Mucosa of descending colon (tissue), 3 donors: ENCODE results near the gene XYLT2. TPM values are rescaled to one million over a fixed set of nuclear protein-coding genes. Genes with fewer than 3 reads are reported as not detected.

Experiments used
- ATAC-seq: fragments of 200-7000 bp; cut with Tn5 transposase; one replicate; pipeline ENCODE4 v1.9.1; 2020; ENCODE audit warnings: mild to moderate bottlenecking, moderate library complexity
- DNase-seq, 3 donors: peaks; one replicate each; pipeline ENCODE4 v3.0.0-alpha.2; 2020
- H3K36me3 ChIP-seq: fragments of 200-600 bp; one replicate; pipeline ENCODE4 v1.8.0; 2021; ENCODE audit warnings: low read depth, mild to moderate bottlenecking
- H3K4me1 ChIP-seq: fragments of 200-600 bp; one replicate; pipeline ENCODE4 v1.8.0; 2021; ENCODE audit warnings: low read depth, mild to moderate bottlenecking
- H3K4me3 ChIP-seq: fragments of 200-600 bp; one replicate; pipeline ENCODE4 v1.8.0; 2021; ENCODE audit warnings: mild to moderate bottlenecking
- H3K9me3 ChIP-seq: fragments of 200-600 bp; one replicate; pipeline ENCODE4 v1.8.0; 2021; ENCODE audit warnings: mild to moderate bottlenecking
- intact Hi-C, 2 donors: fragments of 100-400 bp; cut with DNase I in 1 of 2; cut with micrococcal nuclease in 1 of 2; formaldehyde crosslinking; loops; one replicate each; pipeline versions ENCODE4 v1.11.0 to v1.11.1; 2022; cut with DNase I, micrococcal nuclease
- total RNA-seq, 3 donors: library from RNA; stranded (reverse); fragmentation: NEBNext Ultra II Directional in 2 of 3; extraction: Animal tissue kit (Norgen Biotek cat#: 25700) in 2 of 3; gene quantifications; one replicate each; pipeline versions ENCODE4 v1.2.1 to v1.2.4, GENCODE V29; 2021 to 2023
- TF ChIP-seq, protein P1 (sequence below): fragments of 200-600 bp; IDR thresholded peaks from one replicate; pipeline ENCODE4 v1.8.0; 2022; ENCODE audit warnings: antibody characterized with exemption, mild to moderate bottlenecking
- donor health status: DM: no; HTN: no; CAD: no; lungs with moderate emphysema.
- donor health status: DM: no; HTN: no; CAD: no.
- donor health status: DM: no; HTN: yes; CAD: no.

Gene XYLT2
- total RNA-seq, 3 donors from 2014 or later = 14.7 to 20.0 (median 18.4) TPM

DNA sequence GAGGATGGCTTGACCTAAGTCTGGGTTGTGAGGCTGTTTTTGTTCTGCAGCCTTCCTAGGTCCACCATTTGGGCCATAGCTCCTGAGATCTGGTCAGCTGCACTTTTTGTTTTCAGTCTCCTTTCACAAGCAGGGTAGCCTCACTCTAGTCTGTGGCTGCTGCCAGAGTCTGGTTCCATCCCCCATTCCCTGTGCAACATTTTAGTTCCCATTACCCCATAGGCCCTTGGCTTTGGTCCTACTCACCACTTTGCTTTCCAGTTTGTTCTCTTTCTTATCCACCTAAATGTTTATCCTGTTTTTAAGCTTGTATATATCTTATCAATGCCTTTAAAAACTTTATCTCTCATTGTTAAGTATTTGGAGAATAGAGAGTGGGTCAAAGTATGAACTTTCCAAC is 6.5 kb upstream of the XYLT2 start:
- ATAC-seq (no peak), DNase-seq (no peak)
- no peaks in the 10 kb centered on the region for H3K9me3 ChIP-seq
- no peaks in the 10 kb centered on the region for H3K36me3 ChIP-seq
- H3K4me3 ChIP-seq = no peak overlapping the region
- intact Hi-C loops = no loop called here
- peaks cover 2% of the 10 kb centered on the region for H3K4me1 ChIP-seq
- TF ChIP-seq, protein P1, sequence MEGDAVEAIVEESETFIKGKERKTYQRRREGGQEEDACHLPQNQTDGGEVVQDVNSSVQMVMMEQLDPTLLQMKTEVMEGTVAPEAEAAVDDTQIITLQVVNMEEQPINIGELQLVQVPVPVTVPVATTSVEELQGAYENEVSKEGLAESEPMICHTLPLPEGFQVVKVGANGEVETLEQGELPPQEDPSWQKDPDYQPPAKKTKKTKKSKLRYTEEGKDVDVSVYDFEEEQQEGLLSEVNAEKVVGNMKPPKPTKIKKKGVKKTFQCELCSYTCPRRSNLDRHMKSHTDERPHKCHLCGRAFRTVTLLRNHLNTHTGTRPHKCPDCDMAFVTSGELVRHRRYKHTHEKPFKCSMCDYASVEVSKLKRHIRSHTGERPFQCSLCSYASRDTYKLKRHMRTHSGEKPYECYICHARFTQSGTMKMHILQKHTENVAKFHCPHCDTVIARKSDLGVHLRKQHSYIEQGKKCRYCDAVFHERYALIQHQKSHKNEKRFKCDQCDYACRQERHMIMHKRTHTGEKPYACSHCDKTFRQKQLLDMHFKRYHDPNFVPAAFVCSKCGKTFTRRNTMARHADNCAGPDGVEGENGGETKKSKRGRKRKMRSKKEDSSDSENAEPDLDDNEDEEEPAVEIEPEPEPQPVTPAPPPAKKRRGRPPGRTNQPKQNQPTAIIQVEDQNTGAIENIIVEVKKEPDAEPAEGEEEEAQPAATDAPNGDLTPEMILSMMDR = no peak

DNA sequence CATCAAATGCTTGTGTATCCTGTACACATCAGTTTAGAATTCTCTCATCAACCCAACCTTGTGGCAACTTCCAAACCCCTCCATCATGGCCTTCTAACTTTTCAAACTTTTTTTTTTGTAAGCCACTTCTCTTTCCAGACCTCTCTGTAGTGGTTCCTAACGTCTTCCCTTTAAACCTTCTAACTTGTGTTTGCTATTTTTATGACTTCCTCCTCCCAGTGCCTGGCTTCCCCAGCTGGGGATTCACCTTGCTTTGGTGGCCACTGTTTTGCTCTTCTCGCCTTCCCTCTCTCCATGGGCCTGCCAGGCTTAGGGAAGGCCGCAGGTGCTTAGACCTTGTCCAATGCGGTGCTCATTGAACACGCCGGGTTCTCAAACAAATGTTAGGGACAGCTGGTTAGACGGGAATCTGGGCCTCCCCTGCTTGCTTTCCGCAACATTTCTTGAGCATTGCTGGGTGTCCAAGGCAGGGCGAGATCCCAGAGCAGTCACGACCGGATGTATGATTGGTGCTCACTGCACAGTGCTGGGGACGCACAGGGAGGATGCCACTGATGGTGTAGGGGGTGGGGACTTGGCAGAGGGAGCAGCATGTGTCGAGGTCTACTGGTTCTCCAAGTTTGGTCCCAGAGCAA is 1.1 kb upstream of the XYLT2 start:
- ATAC-seq (peak; percentile 29), DNase-seq (peak in 2 of 3 donors; percentile 25 to 53)
- H3K9me3 ChIP-seq = no peaks in the 10 kb centered on the region
- TF ChIP-seq, protein P1 = no peak
- H3K4me1 ChIP-seq = peaks cover 31% of the 10 kb centered on the region
- no peaks in the 10 kb centered on the region for H3K36me3 ChIP-seq
- no peak overlapping the region for H3K4me3 ChIP-seq
- intact Hi-C loops = no loop called here

DNA sequence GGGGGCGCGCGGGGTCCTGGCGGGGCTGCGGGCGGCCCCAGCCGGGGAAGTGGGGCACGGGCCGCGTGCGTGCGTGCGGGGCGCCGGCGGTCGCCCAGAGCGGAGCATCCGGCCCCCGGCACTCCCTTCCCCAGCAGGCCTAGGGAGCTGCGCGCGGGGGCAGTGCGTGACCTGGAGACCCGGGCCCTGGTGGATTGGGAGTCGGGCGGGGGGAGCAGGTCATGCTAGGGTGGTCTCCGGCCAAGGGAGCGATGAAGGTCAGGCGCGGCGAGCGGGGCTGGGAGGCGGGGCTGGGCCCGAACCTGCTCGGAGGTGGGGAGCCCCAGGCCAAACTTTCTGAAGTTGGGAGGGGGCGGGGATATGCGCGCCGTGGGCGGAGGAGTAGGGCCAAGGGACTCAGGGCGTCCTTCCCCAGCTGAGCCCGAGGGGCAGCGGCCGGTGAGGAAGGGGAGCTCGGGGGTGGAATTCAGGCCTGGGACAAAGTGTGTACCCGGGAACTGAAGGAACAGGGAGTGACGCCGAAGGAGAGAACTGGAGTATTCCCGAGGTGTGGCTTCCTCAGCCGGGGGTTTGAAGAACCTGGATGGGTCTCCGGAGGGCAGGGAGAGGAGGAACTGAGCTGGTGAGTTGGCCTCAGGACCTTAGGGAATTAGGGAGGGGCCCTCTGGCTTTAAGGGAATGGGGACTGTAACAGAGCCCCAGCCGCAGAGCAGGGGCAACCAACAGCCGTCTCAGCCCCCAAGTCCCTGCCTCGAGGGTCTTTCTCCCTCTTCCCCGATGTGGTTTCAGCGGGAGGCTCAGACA is 589 bp downstream of the XYLT2 start:
- Histone ChIP-seq H3K4me3 (peak overlapping the region; percentile 57), H3K9me3 (no peaks in the 10 kb centered on the region), H3K4me1 (peaks cover 31% of the 10 kb centered on the region), H3K36me3 (no peaks in the 10 kb centered on the region)
- intact Hi-C loops = no loop called here
- DNase-seq (peak; percentile 54 to 81 (median 74)), ATAC-seq (peak; percentile 32)
- TF ChIP-seq, protein P1 = no peak

DNA sequence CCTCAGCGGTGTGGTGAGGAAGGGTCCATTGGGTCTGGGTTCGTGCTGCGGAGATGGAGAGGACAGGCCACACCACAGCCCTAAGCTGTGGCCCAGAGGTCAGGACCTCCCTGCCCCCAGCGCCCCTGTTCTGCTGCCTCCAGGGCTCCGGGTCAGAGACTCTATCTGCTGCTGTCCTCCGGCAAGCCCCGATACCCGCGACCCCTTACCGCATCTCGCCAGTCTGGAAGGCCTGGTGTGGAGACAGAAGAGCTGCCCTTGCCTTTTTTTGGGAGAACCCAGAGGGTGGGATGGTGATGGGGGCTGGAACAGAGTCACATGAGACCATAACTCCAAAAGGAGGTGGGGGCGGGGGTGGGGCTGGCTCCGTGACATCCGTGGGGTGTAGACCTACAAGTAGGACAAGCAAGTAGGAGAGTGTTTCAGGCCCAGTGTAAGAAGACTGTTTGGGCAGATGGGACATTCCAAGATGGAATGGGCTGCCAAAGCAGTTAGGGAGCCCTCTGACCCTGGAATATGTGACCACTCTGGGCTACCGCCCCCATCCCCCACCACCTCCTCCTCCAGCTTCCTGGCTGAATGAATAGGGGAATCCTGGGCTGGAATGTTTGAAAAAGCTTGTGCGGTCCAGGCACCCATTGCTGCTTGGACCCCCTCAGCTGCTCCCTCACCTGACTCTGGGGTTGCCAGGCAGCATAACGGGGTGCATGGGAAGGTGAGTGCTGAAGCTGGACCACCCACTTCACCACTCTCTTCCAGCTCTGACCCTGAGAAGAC is 1.4 kb downstream of the XYLT2 start:
- Histone ChIP-seq H3K4me3 (no peak overlapping the region), H3K36me3 (no peaks in the 10 kb centered on the region), H3K9me3 (no peaks in the 10 kb centered on the region), H3K4me1 (peaks cover 31% of the 10 kb centered on the region)
- TF ChIP-seq, protein P1 = no peak
- intact Hi-C loops = no loop called here
- no peak for ATAC-seq
- peak in 1 of 3 donors; percentile 36 for DNase-seq

DNA sequence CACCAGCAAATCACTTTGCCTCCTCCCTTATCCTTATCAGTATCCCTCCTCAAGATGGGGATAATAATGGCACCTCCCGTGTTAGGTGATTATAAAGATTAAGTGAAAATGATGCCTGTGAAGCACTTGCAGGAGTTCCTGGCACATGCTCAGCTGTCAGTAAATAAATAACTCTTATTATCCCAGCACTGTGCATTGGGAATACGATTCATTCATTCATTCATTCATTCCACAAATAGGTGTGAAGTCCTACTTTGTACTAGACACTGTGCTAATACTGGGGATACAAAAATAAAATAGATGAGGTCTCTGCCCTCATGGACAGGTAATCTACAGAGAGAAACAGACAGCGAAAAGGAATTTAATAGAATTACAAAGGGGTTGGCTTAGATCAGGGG is 2.0 kb downstream of the XYLT2 start:
- no peak for ATAC-seq
- DNase-seq = no peak
- TF ChIP-seq, protein P1 = no peak
- Histone ChIP-seq H3K36me3 (no peaks in the 10 kb centered on the region), H3K4me3 (no peak overlapping the region), H3K9me3 (no peaks in the 10 kb centered on the region), H3K4me1 (peaks cover 31% of the 10 kb centered on the region)
- intact Hi-C loops = no loop called here
